Measurements from ENCODE around the gene DNPH1. TPM values are rescaled to one million over a fixed set of nuclear protein-coding genes. Genes with fewer than 3 reads are reported as not detected.

The DNPH1 gene
- total RNA-seq, 1 experiment from 2014 or later: 47.0 TPM

DNA sequence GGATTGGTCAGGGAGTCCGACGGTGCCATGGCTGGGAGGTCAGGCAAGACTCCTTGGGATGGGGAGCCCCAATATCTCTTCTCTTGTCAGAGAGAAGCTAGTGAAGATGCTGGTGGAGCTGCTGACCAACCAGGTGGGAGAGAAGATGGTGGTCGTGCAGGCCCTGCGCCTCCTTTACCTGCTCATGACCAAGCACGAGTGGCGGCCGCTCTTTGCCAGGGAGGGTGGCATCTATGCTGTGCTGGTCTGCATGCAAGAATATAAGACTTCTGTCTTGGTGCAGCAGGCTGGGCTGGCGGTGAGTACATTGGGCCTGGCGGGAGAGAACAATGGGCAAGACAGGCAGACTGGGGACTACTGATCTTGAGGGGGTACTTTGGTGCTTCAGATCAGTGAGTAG lies 36.4 kb downstream of the DNPH1 start:
- no peaks in the 10 kb centered on the region for H3K27me3 Mint-ChIP-seq (ENCODE audit: low read depth)
- Histone ChIP-seq H2AFZ (ENCODE audit: low read length) (no peak overlapping the region), H3K27ac (ENCODE audit: insufficient read length, low read depth, low read length) (no peak overlapping the region), H2BK12ac (ENCODE audit: insufficient read length, low read depth, low read length) (no peak overlapping the region), H3K4me1 (ENCODE audit: insufficient read depth, low read length) (no peaks in the 10 kb centered on the region), H3K9me3 (ENCODE audit: control insufficient read depth, low read depth, low read length) (no peaks in the 10 kb centered on the region), H4K20me1 (ENCODE audit: control insufficient read depth, insufficient read depth, insufficient read length) (no peaks in the 10 kb centered on the region), H3K23me2 (ENCODE audit: insufficient read length, low read depth, low read length, poor library complexity, severe bottlenecking) (no peaks in the 10 kb centered on the region), H2BK120ac (ENCODE audit: low read depth, low read length, poor library complexity, severe bottlenecking) (no peak overlapping the region), H3T11ph (ENCODE audit: low read length) (no peak overlapping the region), H3K27me3 (ENCODE audit: insufficient read depth, low read length) (no peaks in the 10 kb centered on the region), H3K4ac (ENCODE audit: low read depth, low read length) (no peak overlapping the region), H4K91ac (ENCODE audit: insufficient read length, low read depth, low read length) (no peak overlapping the region), H3K23ac (ENCODE audit: insufficient read length, low read depth, low read length) (no peak overlapping the region), H2BK15ac (ENCODE audit: low read depth, low read length) (no peak overlapping the region), H3K56ac (ENCODE audit: insufficient read length, low read depth, low read length) (no peak overlapping the region), H2AK5ac (ENCODE audit: insufficient read length, low read length) (no peak overlapping the region), H2BK5ac (ENCODE audit: insufficient read length, low read length) (no peak overlapping the region), H3K79me2 (ENCODE audit: insufficient read depth, low read length) (no peaks in the 10 kb centered on the region), H4K5ac (ENCODE audit: insufficient read length, low read depth, low read length) (no peak overlapping the region), H3K4me2 (ENCODE audit: insufficient read depth, insufficient read length, low read length) (no peak overlapping the region), H4K8ac (replicated peaks; ENCODE audit: insufficient read length, low read depth, low read length) (no peak overlapping the region), H3K18ac (ENCODE audit: insufficient read length, low read depth, low read length) (no peak overlapping the region), H3K79me1 (ENCODE audit: insufficient read depth, low read depth, low read length, poor library complexity, severe bottlenecking) (no peaks in the 10 kb centered on the region), H3K14ac (ENCODE audit: insufficient read depth, low read length) (no peak overlapping the region), H3K9ac (ENCODE audit: extremely low read depth, insufficient read length, low read length) (no peak overlapping the region), H2BK20ac (ENCODE audit: low read depth, low read length, poor library complexity, severe bottlenecking) (no peak overlapping the region)
- H3K27ac Mint-ChIP-seq: peak overlapping the region in 1 of 3 experiments; percentile 19; a peak in 1 of 7 replicates
- TF ChIP-seq, protein P1, sequence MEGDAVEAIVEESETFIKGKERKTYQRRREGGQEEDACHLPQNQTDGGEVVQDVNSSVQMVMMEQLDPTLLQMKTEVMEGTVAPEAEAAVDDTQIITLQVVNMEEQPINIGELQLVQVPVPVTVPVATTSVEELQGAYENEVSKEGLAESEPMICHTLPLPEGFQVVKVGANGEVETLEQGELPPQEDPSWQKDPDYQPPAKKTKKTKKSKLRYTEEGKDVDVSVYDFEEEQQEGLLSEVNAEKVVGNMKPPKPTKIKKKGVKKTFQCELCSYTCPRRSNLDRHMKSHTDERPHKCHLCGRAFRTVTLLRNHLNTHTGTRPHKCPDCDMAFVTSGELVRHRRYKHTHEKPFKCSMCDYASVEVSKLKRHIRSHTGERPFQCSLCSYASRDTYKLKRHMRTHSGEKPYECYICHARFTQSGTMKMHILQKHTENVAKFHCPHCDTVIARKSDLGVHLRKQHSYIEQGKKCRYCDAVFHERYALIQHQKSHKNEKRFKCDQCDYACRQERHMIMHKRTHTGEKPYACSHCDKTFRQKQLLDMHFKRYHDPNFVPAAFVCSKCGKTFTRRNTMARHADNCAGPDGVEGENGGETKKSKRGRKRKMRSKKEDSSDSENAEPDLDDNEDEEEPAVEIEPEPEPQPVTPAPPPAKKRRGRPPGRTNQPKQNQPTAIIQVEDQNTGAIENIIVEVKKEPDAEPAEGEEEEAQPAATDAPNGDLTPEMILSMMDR (conservative IDR thresholded peaks at IDR 0.05): no peak
- no peak overlapping the region for H3K4me3 Mint-ChIP-seq
- peaks cover 1 to 26% (median 10%) of the 10 kb centered on the region in 3 experiments; a peak in 5 of 7 replicates for H3K36me3 Mint-ChIP-seq (ENCODE audit: insufficient read depth in 1 of 3, low read depth in 3 of 3)
- H3K9me3 Mint-ChIP-seq: no peaks in the 10 kb centered on the region
- DNase-seq: no peak
- WGBS (ENCODE audit: extremely low coverage, insufficient read length, low lambda C conversion rate): no CpG with 5 or more reads among the region's 9 CpGs
- no peaks in the 10 kb centered on the region for H3K4me1 Mint-ChIP-seq
